HG03457 (cell line): Measurements from ENCODE around the gene MYH6.
"Not testable (repeated sequence)": the region's sequence is repeated elsewhere in the genome, so short reads cannot be mapped to it uniquely, and the experiment has no call there.

Source experiments
- ATAC-seq: cut with Tn5 transposase; IDR thresholded peaks from one replicate; pipeline ENCODE4 v1.9.1; 2021; ENCODE audit warnings: moderate number of reproducible peaks; ENCODE audit not compliant: unreplicated experiment

Gene MYH6

GRCh38 chr14:23407516-23408306 lies at the start of gene MYH6:
Gene MYH6, minus strand, starts transcription at chr14:23408273. Its CDS starts 1,050 bp downstream, at chr14:23407223.
- ATAC-seq: no peak

GRCh38 chr14:23456883-23457586 lies 49.0 kb upstream of the MYH6 start:
- not testable (repeated sequence) for ATAC-seq

DNA sequence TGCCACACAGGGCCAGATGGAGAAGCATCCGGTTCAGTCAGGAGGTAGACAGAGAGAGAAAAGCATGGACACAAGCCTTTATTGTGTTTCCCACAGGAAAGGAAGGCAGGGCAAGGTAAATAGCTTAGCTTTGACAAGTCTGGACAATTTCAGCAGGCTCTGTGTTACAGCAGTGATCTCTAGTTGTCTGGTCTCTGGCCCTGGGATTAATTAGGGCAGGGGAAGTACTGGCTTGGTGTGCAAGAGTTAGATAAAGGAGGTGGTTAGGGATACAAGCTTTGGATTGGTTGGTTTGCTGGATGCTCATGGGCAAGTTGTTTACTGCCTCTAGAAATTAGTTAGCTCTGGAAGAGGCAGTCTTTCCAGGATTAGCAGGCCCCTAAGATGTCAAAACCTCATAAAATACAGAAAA lies 46.4 kb upstream of the MYH6 start:
- ATAC-seq: no peak

DNA sequence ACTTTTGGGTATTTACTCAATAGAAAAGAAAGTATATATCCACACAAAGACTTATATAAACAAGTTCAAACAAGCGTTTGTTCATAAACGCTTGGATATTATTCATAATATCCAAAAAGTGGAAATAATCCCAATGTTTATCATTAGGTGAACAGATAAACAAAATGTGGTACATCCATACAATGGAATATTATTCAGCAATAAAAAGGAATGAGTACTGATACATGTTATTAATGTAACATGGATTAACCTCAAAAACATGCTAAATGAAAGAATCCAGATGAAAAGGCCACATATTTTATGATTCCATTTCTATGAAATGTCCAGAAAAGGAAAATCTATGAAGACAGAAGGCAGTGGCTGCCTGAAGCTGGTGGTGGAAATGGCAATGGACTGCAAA lies 44.2 kb upstream of the MYH6 start:
- ATAC-seq: no peak

GRCh38 chr14:23450379-23450778 lies 42.3 kb upstream of the MYH6 start:
- no peak for ATAC-seq

DNA sequence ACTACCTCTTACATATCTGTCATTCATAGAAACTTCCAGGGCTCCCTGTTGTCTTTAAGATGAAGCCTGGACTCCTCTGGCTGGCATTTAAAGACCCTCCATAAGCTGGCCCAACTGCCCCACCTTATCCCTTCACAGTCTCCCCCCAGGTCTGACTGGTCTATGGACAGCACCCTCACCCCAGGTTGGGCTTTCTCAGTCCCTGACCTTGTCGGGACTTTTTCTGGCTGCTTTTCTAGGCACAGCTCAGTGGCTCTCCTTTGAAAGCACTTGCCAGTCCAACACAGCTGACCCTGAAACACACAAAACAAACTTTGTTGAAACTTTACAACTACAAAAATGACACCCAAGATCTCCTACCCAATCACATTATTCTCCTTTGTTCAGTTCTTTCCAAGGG lies 41.2 kb upstream of the MYH6 start:
- no peak for ATAC-seq

DNA sequence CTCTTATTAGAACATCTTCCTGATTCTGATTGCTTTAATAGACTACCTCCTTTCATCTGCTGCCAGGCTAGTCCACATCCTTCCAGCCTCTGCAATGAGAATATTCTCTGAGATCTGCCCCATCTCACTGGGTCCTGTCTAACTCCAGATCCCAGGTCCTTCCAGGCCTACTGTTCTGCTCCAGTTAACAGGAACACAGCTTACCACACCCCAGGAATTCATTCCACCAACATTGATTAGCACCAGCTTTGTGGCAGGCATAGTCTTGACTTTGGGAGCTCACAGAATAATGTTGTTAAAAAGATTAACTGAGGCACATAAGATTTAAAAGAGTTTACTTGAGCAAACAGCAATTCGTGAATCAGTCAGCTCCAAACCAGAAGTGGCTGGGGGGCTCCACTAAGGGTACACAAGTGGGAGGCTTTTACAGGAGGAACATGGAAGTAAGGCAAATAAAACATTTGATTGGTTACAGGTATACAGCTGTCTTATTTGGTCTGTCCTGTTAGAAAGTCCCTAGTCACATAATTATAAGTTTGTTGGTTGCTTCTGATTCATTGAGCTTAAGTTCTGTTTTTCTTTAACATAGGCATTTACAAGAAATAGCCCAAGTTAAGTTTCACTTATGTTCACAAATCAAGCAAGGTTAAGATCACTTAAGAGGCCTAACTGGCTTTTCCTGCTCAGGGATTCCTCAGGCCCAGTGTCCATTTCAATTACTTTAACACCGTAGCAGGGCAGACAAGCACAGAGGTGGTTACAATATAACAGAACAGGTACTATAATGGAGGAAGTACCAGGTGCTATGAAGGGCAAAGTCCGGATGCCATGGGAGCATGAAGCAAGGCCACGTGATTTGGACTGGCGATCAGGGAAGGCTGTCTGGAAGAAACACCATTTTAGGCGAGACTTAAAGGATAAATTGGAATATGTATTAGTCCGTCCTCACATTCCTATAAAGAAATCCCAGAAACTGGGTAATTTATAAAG lies 39.6 kb upstream of the MYH6 start:
- ATAC-seq: no peak

DNA sequence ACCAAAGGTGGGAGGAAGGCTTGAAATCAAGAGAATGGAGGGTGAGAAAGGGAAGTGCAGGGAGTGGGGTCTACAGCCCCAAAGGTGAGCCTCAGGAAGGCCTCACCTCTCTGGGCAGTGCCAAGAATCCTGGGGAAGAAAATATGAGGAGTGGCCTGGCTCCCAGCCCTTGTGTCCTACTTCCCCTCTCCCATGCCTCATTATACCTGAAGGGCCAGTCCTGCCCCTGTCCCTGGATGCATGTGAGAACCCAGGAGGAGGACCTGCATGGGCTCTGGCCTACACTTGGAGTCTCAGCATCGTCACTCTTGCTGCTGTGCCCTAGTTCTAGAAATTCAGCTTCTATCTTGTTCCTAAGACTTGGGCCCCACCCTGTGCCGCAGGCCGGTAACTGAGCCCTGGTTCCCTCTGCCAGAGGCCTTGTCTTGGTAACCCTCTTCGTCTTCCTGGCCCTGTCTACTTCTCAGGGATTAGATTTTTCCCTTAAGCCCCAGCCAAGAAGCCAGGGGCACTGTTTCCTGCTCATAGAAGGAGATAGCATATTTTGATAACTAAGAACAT lies 38.3 kb upstream of the MYH6 start:
- no peak for ATAC-seq

- no peak for ATAC-seq
These were observed 37.7 kb upstream of the MYH6 start for GRCh38 chr14:23445773-23446172.

DNA sequence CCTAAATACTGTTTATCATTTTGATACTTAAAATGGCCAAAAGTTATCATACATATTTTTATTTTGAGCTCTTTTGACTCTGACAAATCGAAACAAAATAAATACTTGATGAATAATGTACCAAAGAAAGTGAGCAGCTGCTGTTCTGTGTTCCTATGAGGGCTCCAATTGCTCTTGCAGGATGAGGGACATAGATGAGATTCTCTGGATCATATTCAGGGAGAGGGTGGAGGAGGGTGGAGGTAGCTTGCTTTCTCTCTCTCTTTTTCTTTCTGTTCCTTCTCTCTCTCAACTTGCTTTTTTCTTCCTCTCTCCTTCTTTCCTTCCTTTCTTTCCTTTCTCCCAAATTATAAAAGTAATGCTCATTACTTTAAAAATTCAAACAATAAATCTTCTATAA lies 36.2 kb upstream of the MYH6 start:
- no peak for ATAC-seq

- no peak for ATAC-seq
These were observed 35.8 kb upstream of the MYH6 start for GRCh38 chr14:23443881-23444280.

GRCh38 chr14:23443411-23443812 lies 35.3 kb upstream of the MYH6 start:
- no peak for ATAC-seq

DNA sequence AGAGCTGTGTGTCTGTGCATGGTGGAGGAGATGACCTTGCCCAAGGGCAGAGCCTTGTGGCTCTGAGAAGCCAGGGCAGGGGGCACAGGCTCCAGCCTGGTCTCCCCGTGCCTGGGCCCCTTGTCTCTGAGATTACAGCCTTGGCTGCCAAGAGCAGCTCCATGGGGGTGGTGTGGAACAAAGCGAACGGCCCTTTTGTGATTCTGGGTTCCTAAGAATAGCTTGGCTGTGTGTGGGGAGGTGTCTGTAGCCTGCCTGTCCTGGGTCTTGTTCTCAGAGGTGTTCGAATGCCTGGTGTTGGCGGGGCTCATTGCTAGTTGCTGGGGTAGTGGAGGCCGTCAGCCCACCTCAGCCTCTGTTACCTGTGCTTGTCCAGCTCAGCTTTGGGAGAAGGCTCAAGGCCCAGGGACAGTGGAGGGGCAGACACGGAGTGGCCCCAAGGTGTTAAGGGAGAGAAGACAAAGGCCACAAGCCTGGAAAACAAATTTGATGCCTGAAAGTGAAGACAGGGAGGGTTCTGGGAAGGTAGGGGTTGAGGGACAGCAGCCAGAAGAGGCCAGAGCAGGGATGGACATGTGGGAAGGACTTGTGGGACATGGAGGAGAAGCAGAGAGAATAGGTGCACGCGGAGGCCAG lies 34.8 kb upstream of the MYH6 start:
- no peak for ATAC-seq

DNA sequence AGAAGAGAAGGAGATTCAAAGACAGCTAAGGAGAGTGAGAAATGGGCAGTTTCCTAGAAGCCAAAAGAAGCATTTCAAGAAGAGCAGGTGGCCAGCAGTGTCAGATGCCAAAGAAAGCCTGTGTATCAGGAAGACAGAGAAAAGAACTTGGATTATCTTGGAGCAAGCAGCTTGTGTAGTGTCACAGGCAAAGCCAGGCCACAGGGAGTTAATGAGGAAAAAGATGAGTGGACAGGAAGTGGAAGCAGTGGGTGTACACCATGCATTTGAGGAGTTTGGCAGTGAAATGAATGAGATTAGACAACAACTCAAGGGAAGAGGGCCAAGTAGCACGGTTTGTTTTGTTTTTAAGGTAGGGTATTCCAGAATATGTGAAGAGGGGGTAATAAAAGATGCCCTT lies 33.0 kb upstream of the MYH6 start:
- ATAC-seq: no peak

DNA sequence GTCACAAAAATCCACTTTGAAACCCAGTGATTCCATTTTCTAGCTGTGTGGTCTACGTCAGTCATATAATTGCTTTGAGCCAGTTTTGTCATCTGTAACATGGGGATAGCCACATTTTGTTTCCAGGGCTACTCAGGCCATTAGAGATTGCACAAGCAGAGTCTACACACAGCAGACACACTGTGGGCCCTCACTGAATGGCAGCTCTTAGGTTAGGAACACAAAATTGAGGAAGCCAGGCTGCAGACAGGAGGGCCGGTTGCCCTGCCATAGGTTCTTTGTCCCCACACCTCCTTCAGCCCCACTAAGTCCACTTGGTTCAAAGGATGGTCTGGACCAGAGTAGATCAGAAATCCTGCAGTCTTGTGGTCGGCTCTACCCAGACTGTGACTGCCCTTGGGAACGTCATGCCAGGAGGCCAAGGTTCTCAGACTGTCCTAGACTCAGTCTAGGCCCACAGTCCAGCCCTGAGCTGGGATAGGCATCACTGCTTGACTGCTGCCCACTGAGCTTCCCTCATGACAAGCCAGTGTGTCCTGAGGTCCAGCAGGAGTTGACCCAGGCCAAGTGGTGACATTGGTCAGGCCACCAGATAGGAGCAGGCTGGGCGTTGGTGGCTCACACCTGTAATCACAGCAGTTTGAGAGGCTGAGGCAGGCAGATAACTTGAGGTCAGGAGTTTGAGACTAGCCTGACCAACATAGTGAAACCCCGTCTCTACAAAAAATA lies 31.2 kb upstream of the MYH6 start:
- no peak for ATAC-seq

DNA sequence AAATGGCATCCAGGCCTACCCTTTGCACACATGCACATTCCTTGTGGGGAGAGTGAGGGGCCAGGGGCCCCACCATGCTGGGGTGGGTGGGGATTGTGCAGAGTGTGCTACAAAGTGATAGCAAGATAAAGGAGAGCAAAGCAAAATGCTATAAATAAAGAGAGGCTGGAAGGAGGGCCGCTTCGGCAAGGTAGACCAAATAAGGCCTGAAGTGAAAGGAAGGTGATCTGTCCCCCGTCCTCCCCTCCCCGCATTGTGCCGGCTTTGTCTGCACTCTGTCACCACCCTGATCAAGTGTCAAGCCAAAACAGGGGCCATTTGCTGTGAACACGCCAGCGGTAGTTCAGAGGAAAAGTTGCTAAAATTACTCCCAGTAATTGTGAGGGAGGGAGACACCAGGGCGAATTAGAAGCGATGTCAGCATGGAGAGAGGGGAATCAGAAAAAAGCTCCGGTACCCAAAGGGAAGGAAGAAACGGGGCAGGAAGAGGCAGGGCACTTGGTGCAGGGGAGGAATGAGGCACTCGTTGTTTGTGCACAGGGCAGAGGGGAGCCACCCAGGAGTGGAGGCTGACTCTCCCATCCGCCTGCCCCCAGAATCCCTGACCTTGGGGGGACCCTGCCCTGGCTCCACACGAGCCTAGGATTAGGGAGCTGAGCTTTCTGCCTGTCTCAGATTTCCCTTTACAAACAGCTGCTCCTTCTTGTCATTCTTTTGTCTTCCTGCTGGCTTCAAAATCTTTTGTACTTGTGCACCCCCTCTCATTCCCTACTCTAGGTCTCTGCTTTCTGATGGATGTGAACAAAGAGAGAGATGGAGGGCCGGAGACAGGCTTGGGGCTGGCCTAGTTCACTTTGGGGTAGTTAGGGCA lies 30.3 kb upstream of the MYH6 start:
- ATAC-seq: no peak

DNA sequence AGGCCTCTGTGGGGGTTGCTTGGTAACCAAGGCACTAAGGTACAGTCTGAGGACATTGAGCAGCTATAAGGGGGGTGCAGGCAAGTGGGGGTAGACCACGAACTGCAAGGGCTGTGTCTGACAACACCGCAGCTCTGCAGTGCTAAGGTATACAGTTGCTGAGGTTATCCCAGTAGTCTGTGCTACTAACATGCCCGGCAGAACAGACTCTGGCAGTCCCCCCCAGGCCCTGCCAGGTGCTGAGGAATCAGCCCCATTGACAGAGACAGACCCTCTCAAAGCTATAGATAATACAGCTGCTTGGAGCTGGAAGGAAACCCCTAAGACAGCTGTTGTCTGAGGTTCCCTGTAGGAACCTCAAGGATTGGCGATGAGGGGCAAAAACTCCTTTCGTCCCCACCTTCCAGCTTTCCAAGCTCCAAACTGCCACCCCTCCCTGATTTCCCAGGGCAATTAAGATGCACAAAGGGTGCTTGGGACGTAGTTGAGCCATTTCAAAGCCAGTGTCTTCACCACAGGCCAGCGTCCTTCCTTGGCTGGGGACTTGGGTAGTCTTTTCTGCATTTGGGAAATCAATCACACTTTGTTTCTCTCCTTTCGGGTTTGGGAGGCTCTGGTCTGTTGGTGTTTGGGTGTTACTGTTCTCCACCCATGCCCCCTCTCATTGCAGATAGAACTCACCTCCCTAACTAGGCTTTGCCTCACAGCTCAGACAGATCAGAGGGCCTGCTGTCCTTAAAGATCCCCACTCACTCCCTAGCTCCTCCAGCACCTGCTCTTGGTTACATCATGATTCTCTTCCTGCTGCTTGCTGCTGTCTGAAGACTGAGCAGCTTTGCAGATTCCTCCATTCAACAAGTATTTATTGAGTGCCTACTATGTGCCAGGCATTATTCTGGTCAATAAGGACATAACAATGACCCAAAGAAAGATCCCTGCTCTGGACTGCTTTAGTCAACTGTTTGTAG lies 29.3 kb upstream of the MYH6 start:
- no peak for ATAC-seq
